Bronchial epithelial cell (primary cell): ENCODE data around the gene CPSF3. TPM values are rescaled to one million over a fixed set of nuclear protein-coding genes. Genes with fewer than 3 reads are reported as not detected.
"Not testable (repeated sequence)": the region's sequence is repeated elsewhere in the genome, so short reads cannot be mapped to it uniquely, and the experiment has no call there.

Source experiments
- DNase-seq: peaks from one replicate; pipeline ENCODE4 v3.0.0-alpha.2; 2010; ENCODE audit warnings: low read depth
- FAIRE-seq: peaks from 2 replicates; lab custom pipeline; 2011; peaks lifted over from hg19 to GRCh38; lab: Jason Lieb, UNC
- H3K27me3 ChIP-seq: 2 replicates; pipeline ENCODE4 v1.5.1; 2011; ENCODE audit warnings: low read length; ENCODE audit not compliant: control insufficient read depth, insufficient read depth
- H3K36me3 ChIP-seq: 2 replicates; pipeline ENCODE4 v1.5.1; 2011; ENCODE audit warnings: low read length; ENCODE audit not compliant: control insufficient read depth, insufficient read depth
- H3K4me3 ChIP-seq: 2 replicates; pipeline ENCODE4 v1.5.1; 2011; ENCODE audit warnings: mild to moderate bottlenecking, low read depth, low read length, control low read depth
- total RNA-seq: library from RNA; depleted of rRNA; stranded (reverse); fragments of >200 nt; gene quantifications from 2 replicates; pipeline ENCODE4 v1.2.1, GENCODE V29; 2014
- TF ChIP-seq, protein P1 (sequence below): IDR thresholded peaks from 2 replicates; pipeline ENCODE4 v1.5.1; 2011; ENCODE audit warnings: mild to moderate bottlenecking, moderate library complexity, low read length, control low read depth, inconsistent platforms; ENCODE audit not compliant: insufficient read depth, severe bottlenecking

CPSF3 gene
- total RNA-seq, 1 donor from 2014 or later, result 50.8 TPM

DNA sequence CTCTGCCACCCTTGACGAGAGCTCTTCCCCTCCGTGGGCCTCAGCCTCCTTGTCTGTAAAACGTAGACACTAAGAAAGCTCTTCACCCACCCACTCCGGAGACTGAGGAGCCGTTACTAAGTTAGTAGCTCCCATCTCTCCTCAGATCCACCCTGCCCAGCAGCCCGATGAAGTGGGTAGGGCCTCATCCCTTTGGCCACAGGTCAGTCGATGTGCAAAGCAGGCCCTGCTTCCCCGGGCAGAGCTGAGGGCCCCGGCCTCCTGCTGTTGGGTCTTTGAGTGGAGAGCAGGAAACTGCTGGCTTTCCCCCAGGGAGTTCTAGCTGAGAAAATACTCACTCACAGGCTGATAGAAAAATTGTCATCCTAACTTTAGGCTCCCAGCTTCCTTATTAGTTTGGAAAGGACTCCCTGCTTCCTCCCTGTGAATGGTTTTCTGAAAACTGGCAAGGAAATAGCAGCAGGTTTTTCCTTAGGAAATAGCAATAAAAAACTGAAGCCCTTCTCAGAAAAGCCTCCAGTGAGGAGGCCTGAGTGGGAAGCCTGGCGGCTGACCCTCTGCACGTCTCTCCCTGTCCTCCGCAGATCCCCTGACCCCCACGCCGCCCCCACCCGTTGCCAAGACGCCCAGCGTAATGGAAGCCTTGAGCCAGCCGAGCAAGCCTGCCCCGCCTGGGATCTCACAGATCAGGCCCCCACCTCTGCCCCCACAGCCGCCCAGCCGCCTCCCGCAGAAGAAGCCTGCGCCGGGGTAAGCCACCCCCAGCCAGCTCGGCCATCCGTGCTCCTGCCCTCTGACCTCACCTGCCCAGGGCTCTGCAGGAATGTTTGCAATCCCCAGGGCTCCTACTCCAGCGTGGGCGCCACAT, 30.3 kb upstream of the CPSF3 start:
- H3K4me3 ChIP-seq, result no peak overlapping the region
- peaks cover 39% of the 10 kb centered on the region for H3K36me3 ChIP-seq
- TF ChIP-seq, protein P1, sequence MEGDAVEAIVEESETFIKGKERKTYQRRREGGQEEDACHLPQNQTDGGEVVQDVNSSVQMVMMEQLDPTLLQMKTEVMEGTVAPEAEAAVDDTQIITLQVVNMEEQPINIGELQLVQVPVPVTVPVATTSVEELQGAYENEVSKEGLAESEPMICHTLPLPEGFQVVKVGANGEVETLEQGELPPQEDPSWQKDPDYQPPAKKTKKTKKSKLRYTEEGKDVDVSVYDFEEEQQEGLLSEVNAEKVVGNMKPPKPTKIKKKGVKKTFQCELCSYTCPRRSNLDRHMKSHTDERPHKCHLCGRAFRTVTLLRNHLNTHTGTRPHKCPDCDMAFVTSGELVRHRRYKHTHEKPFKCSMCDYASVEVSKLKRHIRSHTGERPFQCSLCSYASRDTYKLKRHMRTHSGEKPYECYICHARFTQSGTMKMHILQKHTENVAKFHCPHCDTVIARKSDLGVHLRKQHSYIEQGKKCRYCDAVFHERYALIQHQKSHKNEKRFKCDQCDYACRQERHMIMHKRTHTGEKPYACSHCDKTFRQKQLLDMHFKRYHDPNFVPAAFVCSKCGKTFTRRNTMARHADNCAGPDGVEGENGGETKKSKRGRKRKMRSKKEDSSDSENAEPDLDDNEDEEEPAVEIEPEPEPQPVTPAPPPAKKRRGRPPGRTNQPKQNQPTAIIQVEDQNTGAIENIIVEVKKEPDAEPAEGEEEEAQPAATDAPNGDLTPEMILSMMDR, result no peak
- DNase-seq, result no peak
- FAIRE-seq, result no peak
- no peaks in the 10 kb centered on the region for H3K27me3 ChIP-seq

- Histone ChIP-seq H3K4me3 (no peak overlapping the region), H3K36me3 (peaks cover 31% of the 10 kb centered on the region), H3K27me3 (no peaks in the 10 kb centered on the region)
- no peak for FAIRE-seq
- TF ChIP-seq, protein P1, result no peak
- DNase-seq, result no peak
Measured at GRCh38 chr2:9394816-9395215, 28.6 kb upstream of the CPSF3 start.

- Histone ChIP-seq H3K36me3 (peaks cover 37% of the 10 kb centered on the region), H3K27me3 (no peaks in the 10 kb centered on the region), H3K4me3 (no peak overlapping the region)
- DNase-seq, result no peak
- FAIRE-seq, result no peak
- TF ChIP-seq, protein P1, result no peak
Measured at GRCh38 chr2:9397201-9397600, 26.3 kb upstream of the CPSF3 start.

GRCh38 chr2:9398251-9398650, 25.2 kb upstream of the CPSF3 start:
- H3K27me3 ChIP-seq, H3K4me3 ChIP-seq, FAIRE-seq, DNase-seq: not testable (repeated sequence)
- H3K36me3 ChIP-seq, result peaks cover 38% of the 10 kb centered on the region

DNA sequence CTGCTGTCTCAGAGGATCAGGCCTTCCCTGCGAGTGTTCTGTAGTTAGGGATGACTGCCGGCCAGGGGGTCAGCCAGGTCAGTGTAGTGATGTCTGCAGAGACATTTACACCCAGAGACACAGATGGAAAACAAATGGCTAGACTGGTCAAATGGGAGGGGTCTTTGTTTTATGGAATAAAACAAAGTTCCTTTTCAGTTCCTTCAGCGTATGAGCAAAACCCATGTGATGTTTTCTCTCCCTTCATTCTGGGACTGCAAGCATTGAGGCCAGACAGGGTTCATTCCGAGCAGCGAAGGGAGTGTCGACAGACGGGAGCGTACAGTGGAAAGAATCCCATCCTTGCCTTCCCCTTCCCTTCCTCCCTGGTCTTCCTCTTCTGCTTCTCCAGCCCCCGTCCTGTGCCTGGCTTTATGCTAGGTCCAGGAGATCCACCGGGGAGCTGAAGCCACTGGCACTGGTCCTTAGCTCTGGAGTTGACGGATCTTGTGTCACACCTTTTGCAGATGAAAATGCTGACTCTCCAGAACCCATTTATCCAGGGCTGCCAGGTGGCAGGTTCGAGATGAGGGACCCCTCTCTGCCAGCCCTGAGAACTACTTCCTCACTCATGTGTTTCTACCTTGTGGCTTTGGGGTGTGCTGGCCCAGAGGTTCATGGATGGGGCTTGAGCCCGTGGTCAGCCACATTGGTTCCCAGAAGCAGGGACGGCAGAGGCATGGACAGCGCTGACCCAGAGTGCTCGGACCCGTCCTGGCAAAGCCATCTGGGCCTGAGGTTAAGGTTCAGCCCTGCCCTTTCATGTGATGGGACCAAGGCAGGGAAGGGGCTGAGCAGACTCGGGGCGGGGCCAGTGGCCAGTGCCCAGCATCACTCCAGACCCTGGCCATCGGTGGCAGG, 24.3 kb upstream of the CPSF3 start:
- TF ChIP-seq, protein P1, result no peak
- no peak for FAIRE-seq
- Histone ChIP-seq H3K27me3 (no peaks in the 10 kb centered on the region), H3K36me3 (peaks cover 36% of the 10 kb centered on the region), H3K4me3 (no peak overlapping the region)
- DNase-seq, result no peak
